ENCODE results near the gene TNFAIP8.

DNA sequence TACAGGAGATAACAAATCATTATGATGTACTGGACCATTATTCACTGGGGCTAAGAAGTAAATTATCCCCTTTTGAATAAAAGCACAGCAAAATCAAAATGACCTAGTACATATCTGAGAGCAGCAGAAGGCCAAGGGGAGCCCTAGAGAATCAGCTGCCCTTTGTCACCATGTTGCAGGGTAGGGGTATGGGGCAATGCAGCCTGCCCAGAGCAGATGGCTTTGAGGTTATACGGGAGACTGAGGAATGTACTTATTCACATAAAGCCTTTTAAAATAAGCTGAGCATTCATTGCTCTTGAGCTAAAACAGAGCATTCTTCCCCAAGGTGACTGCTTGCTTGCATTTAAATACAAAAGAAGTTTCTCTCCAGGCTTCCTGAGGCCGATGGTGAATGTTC lies 2.6 kb upstream of the TNFAIP8 start:
- TF ChIP-seq, protein P1, sequence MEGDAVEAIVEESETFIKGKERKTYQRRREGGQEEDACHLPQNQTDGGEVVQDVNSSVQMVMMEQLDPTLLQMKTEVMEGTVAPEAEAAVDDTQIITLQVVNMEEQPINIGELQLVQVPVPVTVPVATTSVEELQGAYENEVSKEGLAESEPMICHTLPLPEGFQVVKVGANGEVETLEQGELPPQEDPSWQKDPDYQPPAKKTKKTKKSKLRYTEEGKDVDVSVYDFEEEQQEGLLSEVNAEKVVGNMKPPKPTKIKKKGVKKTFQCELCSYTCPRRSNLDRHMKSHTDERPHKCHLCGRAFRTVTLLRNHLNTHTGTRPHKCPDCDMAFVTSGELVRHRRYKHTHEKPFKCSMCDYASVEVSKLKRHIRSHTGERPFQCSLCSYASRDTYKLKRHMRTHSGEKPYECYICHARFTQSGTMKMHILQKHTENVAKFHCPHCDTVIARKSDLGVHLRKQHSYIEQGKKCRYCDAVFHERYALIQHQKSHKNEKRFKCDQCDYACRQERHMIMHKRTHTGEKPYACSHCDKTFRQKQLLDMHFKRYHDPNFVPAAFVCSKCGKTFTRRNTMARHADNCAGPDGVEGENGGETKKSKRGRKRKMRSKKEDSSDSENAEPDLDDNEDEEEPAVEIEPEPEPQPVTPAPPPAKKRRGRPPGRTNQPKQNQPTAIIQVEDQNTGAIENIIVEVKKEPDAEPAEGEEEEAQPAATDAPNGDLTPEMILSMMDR (IDR thresholded peaks at IDR 0.05), result no peak
- TF ChIP-seq POLR2AphosphoS5 (IDR thresholded peaks at IDR 0.05), result no peak
- no peak for TF ChIP-seq EP300 (IDR thresholded peaks at IDR 0.05; ENCODE audit: low read depth)
- TF ChIP-seq POLR2A (IDR thresholded peaks at IDR 0.05), result no peak

Data from transverse colon (tissue), 4 donors.